ENCODE results near the gene RARB.

GRCh38 chr3:25397150-25397549 is 30.9 kb upstream of the RARB start:
- TF ChIP-seq CTCF (IDR thresholded peaks at IDR 0.05): no peak
- no peak for TF ChIP-seq ZFX (IDR thresholded peaks at IDR 0.05; ENCODE audit: borderline replicate concordance)

All from 22Rv1 (cell line).